ENCODE results near the gene RSL1D1.

- TF ChIP-seq CTCF (IDR thresholded peaks at IDR 0.05) (no peak), POLR2A (IDR thresholded peaks at IDR 0.05) (no peak)
Measured at GRCh38 chr16:11880007-11880406, 28.7 kb upstream of the RSL1D1 start.

All from thyroid gland (tissue), 4 donors.